Lung (tissue), 12 donors: ENCODE results near the gene CUL7. TPM values are rescaled to one million over a fixed set of nuclear protein-coding genes. Genes with fewer than 3 reads are reported as not detected.

Experiments
- ATAC-seq: fragments of 200-7000 bp; cut with Tn5 transposase; one replicate; pipeline ENCODE4 v1.9.1; 2020; ENCODE audit warnings: moderate number of reproducible peaks; ENCODE audit not compliant: insufficient read depth, low FRiP score
- DNase-seq, 3 donors: peaks; one replicate each; pipeline ENCODE4 v3.0.0-alpha.2; 2013 to 2017
- H3K27ac ChIP-seq, 2 donors: one replicate each; pipeline ENCODE4 v1.5.1; 2013; ENCODE audit warnings: mild to moderate bottlenecking in 2 of 2, moderate library complexity in 2 of 2, control low read depth in 1 of 2, inconsistent platforms in 1 of 2, low read depth in 1 of 2, low read length in 1 of 2
- H3K27me3 ChIP-seq, 3 donors: one replicate each; pipeline ENCODE4 v1.5.1; 2013; ENCODE audit warnings: low read length in 2 of 3; ENCODE audit not compliant: control insufficient read depth in 3 of 3, insufficient read depth in 3 of 3
- H3K36me3 ChIP-seq, 4 donors: one replicate each; pipeline ENCODE4 v1.5.1; 2013; ENCODE audit warnings: low read length in 4 of 4, mild to moderate bottlenecking in 1 of 4, moderate library complexity in 1 of 4; ENCODE audit not compliant: control insufficient read depth in 4 of 4, insufficient read depth in 4 of 4
- H3K4me1 ChIP-seq, 5 donors: one replicate each; pipeline ENCODE4 v1.5.1; 2013; ENCODE audit warnings: low read length in 5 of 5, mild to moderate bottlenecking in 2 of 5, moderate library complexity in 1 of 5; ENCODE audit not compliant: control insufficient read depth in 5 of 5, insufficient read depth in 5 of 5
- H3K4me3 ChIP-seq: one replicate; pipeline ENCODE4 v1.5.1; 2013; ENCODE audit warnings: mild to moderate bottlenecking, control low read depth, moderate library complexity
- H3K9ac ChIP-seq, 2 donors: one replicate each; pipeline ENCODE4 v1.5.1; 2013; ENCODE audit warnings: low read length in 2 of 2, control low read depth in 1 of 2; ENCODE audit not compliant: insufficient read depth in 1 of 2
- H3K9me3 ChIP-seq, 4 donors: one replicate each; pipeline ENCODE4 v1.5.1; 2013; ENCODE audit warnings: low read length in 3 of 4, mild to moderate bottlenecking in 1 of 4, moderate library complexity in 1 of 4; ENCODE audit not compliant: control insufficient read depth in 4 of 4, insufficient read depth in 3 of 4
- WGBS, 2 donors: extraction: QIAGEN DNeasy Blood & Tissue Kit; methylation state at CpG; one replicate each; pipeline ENCODE4 v1.1.7; 2013; 5-methylcytosine and 5-hydroxymethylcytosine counted together
- polyA plus RNA-seq, 2 donors: library from polyadenylated mRNA; stranded (reverse); fragments of 200-250 nt; gene quantifications; one replicate each; pipeline ENCODE4 v1.2.1, GENCODE V29; 2013
- total RNA-seq, 2 donors: library from RNA; depleted of rRNA in 1 of 2; stranded (reverse); fragments of >200 nt in 1 of 2; gene quantifications; one replicate each; pipeline ENCODE4 v1.2.1, GENCODE V29; 2014 to 2021
- TF ChIP-seq, protein P1 (sequence below): IDR thresholded peaks from 2 replicates; pipeline ENCODE4 v1.5.1; 2012; ENCODE audit warnings: mild to moderate bottlenecking; ENCODE audit errors: control extremely low read depth, extremely low read depth
- donor health status: control.
- donor health status: control.
- donor health status: Bipolar disorder and iron deficiency.
- donor health status: healthy.
- donor health status: DM: yes; HTN: yes; CAD: no.

The CUL7 gene
- total and polyA plus RNA-seq, 4 donors: 8.2 to 23.6 (median 15.2) TPM

DNA sequence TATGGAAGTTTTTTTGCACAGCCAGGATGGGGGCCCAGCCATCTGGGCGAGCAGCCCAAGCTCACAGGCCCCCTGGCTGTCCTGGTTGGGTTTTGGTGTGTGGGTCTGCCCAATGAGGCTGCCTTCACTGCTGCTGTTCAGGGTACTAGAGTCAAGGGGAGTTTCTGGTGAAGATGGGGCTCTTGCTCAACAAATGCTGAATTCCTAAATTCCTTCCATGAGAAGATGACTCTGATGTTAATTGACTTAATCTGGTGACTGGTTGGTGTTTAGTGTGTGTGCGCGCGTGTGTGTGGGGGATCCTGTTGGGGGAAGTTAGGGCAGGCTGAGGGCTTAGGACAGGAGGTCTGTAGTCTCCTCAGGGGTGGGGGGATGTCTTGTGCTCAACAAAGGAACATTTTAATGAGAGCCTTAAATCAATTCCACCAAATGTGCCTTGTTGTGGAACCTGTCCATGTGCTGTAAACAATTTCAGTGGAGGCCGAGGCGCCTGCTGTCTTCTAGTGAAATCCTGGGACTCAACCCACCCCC lies 24.4 kb upstream of the CUL7 start:
- peak; percentile 48 to 64 (median 51) for DNase-seq
- Histone ChIP-seq H3K4me3 (no peak overlapping the region), H3K4me1 (peaks cover 4 to 57% (median 29%) of the 10 kb centered on the region in 5 donors), H3K36me3 (peaks cover 0 to 5% (median 3%) of the 10 kb centered on the region in 4 donors), H3K9me3 (no peaks in the 10 kb centered on the region), H3K27me3 (no peaks in the 10 kb centered on the region), H3K27ac (no peak overlapping the region), H3K9ac (no peak overlapping the region)
- 86 to 87% methylated on average over 6 of the region's 6 CpGs for WGBS, 2 donors
- ATAC-seq: no peak
- TF ChIP-seq, protein P1, sequence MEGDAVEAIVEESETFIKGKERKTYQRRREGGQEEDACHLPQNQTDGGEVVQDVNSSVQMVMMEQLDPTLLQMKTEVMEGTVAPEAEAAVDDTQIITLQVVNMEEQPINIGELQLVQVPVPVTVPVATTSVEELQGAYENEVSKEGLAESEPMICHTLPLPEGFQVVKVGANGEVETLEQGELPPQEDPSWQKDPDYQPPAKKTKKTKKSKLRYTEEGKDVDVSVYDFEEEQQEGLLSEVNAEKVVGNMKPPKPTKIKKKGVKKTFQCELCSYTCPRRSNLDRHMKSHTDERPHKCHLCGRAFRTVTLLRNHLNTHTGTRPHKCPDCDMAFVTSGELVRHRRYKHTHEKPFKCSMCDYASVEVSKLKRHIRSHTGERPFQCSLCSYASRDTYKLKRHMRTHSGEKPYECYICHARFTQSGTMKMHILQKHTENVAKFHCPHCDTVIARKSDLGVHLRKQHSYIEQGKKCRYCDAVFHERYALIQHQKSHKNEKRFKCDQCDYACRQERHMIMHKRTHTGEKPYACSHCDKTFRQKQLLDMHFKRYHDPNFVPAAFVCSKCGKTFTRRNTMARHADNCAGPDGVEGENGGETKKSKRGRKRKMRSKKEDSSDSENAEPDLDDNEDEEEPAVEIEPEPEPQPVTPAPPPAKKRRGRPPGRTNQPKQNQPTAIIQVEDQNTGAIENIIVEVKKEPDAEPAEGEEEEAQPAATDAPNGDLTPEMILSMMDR: no peak

DNA sequence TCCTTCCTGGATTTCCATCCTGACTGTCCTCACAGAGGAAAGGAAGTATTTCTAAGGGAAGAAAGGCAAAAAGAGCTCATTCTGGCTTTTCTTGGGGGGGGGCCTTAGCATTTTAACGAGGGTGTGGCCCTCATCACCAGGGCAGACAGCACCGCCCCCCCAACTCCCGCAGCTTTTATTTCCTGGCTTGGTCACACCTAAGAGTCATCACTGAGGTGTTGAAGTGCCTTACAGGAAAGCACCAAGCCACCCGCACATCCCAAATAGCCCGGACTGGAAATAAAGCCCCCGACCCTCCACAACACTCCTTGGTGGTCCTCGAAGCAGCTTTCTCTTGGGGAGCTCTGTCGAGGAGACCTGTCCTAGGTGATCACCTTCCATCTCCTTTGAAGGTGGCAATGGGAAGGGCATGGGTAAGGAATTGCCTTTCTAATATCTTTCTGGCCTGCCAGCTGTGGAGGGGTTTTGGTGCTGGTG lies 23.7 kb upstream of the CUL7 start:
- DNase-seq (no peak), ATAC-seq (no peak)
- Histone ChIP-seq H3K36me3 (peaks cover 3 to 9% (median 6%) of the 10 kb centered on the region in 4 donors), H3K9me3 (no peaks in the 10 kb centered on the region), H3K4me1 (peaks cover 4 to 50% (median 23%) of the 10 kb centered on the region in 5 donors), H3K27me3 (no peaks in the 10 kb centered on the region), H3K27ac (peak overlapping the region in 1 of 2 donors; percentile 78), H3K4me3 (peak overlapping the region; percentile 83), H3K9ac (peak overlapping the region; percentile 26 to 77)
- 41 to 53% methylated on average over 8 of the region's 8 CpGs for WGBS, 2 donors
- TF ChIP-seq, protein P1: no peak

DNA sequence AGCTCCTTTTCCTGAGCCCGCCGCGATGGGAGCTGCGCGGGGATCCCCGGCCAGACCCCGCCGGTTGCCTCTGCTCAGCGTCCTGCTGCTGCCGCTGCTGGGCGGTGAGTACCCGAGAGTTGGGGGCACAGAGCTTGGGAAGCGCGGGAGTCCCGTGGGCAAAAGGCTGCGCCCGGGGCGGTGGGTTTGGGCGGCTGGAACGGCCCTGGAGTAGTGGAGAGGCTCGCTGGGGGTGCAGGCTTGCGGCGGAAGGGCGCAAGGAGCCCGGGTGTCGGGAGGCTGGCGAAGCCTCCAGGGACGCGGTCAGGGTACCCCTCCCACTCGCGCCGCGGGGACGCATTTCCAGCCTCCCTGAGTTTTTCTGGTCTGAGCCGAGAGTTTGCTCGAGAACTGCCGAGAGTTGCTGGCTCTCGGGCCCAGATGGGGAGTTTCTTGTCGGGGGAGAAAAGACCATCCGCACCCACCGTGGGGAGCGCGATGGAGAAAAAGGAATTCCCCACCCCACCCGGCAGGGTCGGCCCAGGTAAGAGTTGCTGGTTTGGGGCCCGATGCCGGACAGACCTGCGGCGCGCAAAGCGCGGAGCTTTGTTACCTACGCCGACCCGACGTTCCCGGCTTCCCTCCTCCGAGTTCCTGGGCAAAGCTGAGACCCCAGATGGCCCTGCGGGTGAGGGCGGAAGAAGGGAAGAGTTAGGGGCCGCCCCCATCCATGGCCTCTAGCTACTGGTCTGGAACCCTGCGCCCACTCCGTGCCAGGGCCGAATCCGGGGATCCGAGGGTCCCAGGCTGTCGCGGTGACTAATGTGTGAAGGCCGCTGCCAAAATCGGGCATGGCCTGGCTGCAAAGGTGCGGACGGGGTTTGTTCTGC lies 23.0 kb upstream of the CUL7 start:
- peak; percentile 9 for ATAC-seq
- H3K27ac ChIP-seq: peak overlapping the region in 1 of 2 donors; percentile 78

More for the DNA sequence above, 23.0 kb upstream of the CUL7 start:
- Histone ChIP-seq H3K9ac (peak overlapping the region; percentile 26 to 77), H3K9me3 (no peaks in the 10 kb centered on the region), H3K4me3 (peak overlapping the region; percentile 83), H3K27me3 (no peaks in the 10 kb centered on the region), H3K36me3 (peaks cover 3 to 11% (median 8%) of the 10 kb centered on the region in 4 donors), H3K4me1 (peaks cover 4 to 44% (median 21%) of the 10 kb centered on the region in 5 donors)
- TF ChIP-seq, protein P1: no peak
- DNase-seq: peak; percentile 33 to 49 (median 45)
- WGBS, 2 donors: 0 to 1% methylated on average over 61 to 72 of the region's 72 CpGs
